HG03521 (cell line): ENCODE results near the gene PIEZO2.
"Not testable (repeated sequence)": the region's sequence is repeated elsewhere in the genome, so short reads cannot be mapped to it uniquely, and the experiment has no call there.

ENCODE experiments used
- ATAC-seq: cut with Tn5 transposase; IDR thresholded peaks from one replicate; pipeline ENCODE4 v1.9.1; 2021; ENCODE audit warnings: mild to moderate bottlenecking, moderate library complexity; ENCODE audit not compliant: unreplicated experiment

Gene PIEZO2

GRCh38 chr18:10852385-10853303, 296.7 kb downstream of the PIEZO2 start:
- ATAC-seq: no peak

GRCh38 chr18:10851824-10852319, 297.5 kb downstream of the PIEZO2 start:
- no peak for ATAC-seq

- no peak for ATAC-seq
Measured at GRCh38 chr18:10850840-10851239, 298.5 kb downstream of the PIEZO2 start.

- no peak for ATAC-seq
Measured at GRCh38 chr18:10850216-10850615, 299.2 kb downstream of the PIEZO2 start.

- ATAC-seq: no peak
Measured at GRCh38 chr18:10847907-10848306, 301.5 kb downstream of the PIEZO2 start.

DNA sequence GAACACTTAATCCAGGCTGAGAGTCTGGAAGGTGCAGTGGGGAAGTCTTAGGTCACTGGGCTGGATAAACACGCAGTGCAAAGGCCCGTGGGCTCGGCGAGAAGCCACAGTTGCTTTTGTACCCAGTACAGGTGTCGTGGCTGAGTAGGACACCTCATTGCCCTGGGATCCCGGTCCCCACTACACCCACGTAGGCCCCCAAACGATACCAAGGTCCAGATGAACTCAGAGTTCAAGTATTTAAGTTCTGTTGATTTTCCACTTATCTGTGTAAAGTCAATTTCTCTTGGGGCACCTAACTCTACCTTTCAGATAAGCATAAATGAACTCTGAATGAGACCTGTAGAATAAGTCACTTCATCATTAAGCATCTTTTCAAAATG, 302.0 kb downstream of the PIEZO2 start:
- ATAC-seq: no peak

- ATAC-seq: no peak
Measured at GRCh38 chr18:10846657-10847407, 302.5 kb downstream of the PIEZO2 start.

DNA sequence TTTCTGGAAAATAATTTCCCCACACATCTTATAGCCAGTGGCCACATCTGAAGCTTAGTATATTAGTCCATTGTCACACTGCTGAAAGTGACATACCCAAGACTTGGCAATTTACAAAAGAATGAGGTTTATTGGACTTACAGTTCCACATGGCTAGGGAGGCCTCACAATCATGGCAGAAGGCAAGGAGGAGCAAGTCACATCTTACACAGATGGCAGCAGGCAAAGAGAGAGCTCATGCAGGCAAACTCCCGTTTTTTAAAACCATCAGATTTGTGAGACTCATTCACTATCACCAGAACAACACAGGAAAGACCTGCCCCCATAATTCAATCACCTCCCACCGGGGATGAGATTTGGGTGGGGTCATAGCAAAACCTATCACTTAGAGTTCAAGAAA, 303.3 kb downstream of the PIEZO2 start:
- ATAC-seq: not testable (repeated sequence)

DNA sequence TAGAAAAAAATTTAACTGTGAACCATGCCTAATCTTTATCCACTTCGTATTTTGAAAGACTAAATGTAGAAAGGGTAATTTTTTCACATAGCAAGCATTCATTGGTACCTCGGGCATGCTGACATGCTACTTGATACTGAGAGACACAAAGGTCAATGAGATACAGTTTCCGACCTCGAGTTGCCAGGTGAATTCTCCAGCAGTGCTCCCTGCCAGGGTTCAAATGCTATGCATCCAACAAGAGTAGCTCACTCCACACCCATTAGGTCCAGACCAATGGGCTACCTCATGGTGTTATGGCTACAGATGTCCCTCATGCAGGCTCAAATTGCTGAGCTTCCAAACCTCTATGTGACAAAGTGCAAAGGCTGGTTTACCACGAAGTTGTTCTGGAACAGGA, 305.8 kb downstream of the PIEZO2 start:
- ATAC-seq: no peak

- ATAC-seq: no peak
Measured at GRCh38 chr18:10842861-10843260, 306.5 kb downstream of the PIEZO2 start.

GRCh38 chr18:10842371-10842770, 307.0 kb downstream of the PIEZO2 start:
- no peak for ATAC-seq

GRCh38 chr18:10841203-10841602, 308.2 kb downstream of the PIEZO2 start:
- ATAC-seq: no peak

- no peak for ATAC-seq
Measured at GRCh38 chr18:10840743-10841142, 308.6 kb downstream of the PIEZO2 start.

- ATAC-seq: no peak
Measured at GRCh38 chr18:10839421-10839820, 309.9 kb downstream of the PIEZO2 start.

DNA sequence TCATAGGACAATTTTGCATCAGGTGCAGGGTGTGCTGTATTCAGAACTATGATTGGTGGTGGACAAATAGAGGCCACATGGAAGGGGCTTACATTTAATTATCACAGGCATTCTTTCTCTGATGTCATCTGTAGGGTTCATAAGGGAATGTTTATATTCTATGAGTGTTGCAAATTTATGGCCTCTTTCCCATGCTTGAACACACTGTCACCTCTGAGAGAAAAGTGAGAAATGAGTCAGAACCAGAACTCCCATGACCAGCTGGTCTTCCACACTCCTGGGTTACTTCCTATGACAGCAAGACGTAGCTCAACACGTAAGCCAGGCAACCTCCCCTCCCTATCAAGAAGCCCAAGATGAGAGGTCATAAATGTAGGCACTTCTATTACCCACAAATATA, 310.8 kb downstream of the PIEZO2 start:
- ATAC-seq: no peak

- ATAC-seq: no peak
Measured at GRCh38 chr18:10834128-10834815, 315.1 kb downstream of the PIEZO2 start.

- ATAC-seq: no peak
Measured at GRCh38 chr18:10833656-10834055, 315.7 kb downstream of the PIEZO2 start.

DNA sequence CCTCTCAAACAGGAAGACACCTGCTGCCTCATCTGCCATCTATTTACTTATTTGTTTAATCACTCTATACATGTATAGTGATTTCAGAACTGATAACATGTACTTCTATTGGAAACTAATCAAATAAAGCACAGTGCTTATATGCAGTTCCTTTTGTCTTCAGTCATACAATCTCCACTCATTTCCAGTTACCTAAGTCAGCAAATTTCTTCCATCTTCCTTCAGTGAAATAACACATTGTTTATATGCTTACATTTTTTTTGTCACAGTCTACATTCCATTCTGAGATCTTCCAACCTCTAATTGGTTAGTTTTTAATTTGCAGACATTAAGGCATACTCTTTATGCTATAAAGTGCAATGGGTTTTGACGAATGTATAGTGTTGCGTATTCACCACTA, 323.0 kb downstream of the PIEZO2 start:
- no peak for ATAC-seq

DNA sequence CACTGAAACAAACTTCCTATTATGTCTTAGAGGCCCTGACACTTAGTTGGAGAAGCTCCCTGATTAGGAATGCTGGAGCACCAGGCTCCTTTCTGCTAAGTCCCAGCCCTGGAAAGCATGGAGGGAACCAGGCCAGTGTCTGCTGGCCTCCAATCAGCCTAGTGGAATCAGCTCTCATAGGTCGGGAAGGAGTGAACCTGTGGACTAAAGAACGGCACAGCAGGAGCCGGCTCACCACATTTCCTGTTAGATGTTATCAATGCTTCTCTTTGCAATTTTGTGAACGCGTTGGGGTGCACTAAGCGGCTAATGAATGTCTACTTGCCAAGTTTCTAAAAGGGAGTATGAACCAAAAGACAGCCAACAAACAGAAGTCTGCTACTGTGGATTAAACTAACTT, 326.9 kb downstream of the PIEZO2 start:
- no peak for ATAC-seq

DNA sequence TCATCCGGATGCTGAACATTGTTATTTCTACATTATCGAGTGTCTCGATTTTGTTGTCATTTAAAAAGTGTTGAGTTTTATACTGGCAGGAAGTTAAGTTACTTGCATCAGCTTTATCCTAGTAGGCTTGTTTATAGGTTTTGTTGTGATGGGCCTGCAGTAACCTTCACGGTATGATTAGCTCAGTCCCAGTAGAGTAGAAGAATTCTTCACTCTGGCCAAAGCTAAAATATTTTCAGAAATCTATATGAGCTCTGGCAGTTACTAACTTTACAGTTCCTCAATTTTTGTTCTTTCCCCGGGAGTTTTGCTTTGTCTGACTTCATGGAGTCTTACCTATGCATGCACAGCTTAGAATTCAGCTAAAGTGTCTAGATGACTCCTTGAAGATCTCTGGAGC, 328.7 kb downstream of the PIEZO2 start:
- no peak for ATAC-seq

DNA sequence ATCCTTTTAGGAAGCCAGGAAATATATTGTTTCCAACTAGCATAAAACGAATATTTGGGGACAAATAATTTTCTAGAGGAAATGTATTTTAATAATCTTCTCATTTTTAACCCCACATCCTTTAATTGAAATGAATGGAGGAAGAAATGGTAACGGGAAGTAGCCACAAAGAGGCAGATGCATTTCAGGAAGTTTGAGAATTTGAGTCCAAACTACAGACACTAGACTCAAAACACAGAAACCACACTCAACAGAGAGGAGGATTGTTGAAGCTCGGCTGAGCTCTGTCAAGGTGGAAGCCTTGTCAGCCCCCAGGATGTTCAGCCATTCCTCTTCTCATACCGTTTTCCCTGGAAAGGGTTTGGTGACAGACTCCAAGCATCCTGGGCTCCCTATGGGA, 335.0 kb downstream of the PIEZO2 start:
- no peak for ATAC-seq
